Peyer's patch (tissue), 4 donors: ENCODE measurements around the gene CXCL17.

Experiments
- POLR2A ChIP-seq, 2 donors: fragments of 450-650 bp; IDR thresholded peaks; one replicate each; pipeline ENCODE4 v1.5.1; 2017; ENCODE audit warnings: antibody characterized with exemption in 2 of 2, mild to moderate bottlenecking in 2 of 2, moderate library complexity in 2 of 2
- TF ChIP-seq, protein P1 (sequence below), 6 experiments: fragments of 450-650 bp in 4 of 6; fragments of 200-600 bp in 2 of 6; sonication (generic) in 1 of 6; IDR thresholded peaks; one replicate each; pipeline ENCODE4 v1.5.1; 2017 to 2019; ENCODE audit warnings: antibody characterized with exemption in 6 of 6, mild to moderate bottlenecking in 3 of 6, moderate library complexity in 1 of 6

GRCh38 chr19:42479736-42480135 is 37.0 kb upstream of the CXCL17 start:
- no peak for TF ChIP-seq POLR2A (IDR thresholded peaks at IDR 0.05)
- TF ChIP-seq, protein P1, sequence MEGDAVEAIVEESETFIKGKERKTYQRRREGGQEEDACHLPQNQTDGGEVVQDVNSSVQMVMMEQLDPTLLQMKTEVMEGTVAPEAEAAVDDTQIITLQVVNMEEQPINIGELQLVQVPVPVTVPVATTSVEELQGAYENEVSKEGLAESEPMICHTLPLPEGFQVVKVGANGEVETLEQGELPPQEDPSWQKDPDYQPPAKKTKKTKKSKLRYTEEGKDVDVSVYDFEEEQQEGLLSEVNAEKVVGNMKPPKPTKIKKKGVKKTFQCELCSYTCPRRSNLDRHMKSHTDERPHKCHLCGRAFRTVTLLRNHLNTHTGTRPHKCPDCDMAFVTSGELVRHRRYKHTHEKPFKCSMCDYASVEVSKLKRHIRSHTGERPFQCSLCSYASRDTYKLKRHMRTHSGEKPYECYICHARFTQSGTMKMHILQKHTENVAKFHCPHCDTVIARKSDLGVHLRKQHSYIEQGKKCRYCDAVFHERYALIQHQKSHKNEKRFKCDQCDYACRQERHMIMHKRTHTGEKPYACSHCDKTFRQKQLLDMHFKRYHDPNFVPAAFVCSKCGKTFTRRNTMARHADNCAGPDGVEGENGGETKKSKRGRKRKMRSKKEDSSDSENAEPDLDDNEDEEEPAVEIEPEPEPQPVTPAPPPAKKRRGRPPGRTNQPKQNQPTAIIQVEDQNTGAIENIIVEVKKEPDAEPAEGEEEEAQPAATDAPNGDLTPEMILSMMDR (IDR thresholded peaks at IDR 0.05) = no peak
